ENCODE data around the gene RRN3.
"Not testable (repeated sequence)": the region's sequence is repeated elsewhere in the genome, so short reads cannot be mapped to it uniquely, and the experiment has no call there.

The RRN3 gene

GRCh38 chr16:15093955-15094827 lies at the start of gene RRN3:
TSS of gene RRN3 (minus strand) at chr16:15094272. CDS start at chr16:15094233, 39 bp downstream.
- DNase-seq = peak; percentile 87 to 97 (median 94)
- intact Hi-C loops (cut with DNase I) = not testable (repeated sequence)

- DNase-seq; intact Hi-C loops (cut with DNase I): not testable (repeated sequence)
Observed at GRCh38 chr16:15143601-15144091, 49.6 kb upstream of the RRN3 start.

- DNase-seq; intact Hi-C loops (cut with DNase I): not testable (repeated sequence)
Observed at GRCh38 chr16:15142891-15143600, 49.0 kb upstream of the RRN3 start.

- intact Hi-C loops (cut with DNase I) = not testable (repeated sequence)
- peak in 5 of 42 donors; percentile 29 to 63 (median 43) for DNase-seq
Observed at GRCh38 chr16:15142107-15142890, 48.2 kb upstream of the RRN3 start.

GRCh38 chr16:15141586-15141985 lies 47.5 kb upstream of the RRN3 start:
- peak in 1 of 42 donors; percentile 5 for DNase-seq
- intact Hi-C loops (cut with DNase I) = no loop called here

- DNase-seq = peak in 20 of 42 donors; percentile 5 to 60 (median 34)
- intact Hi-C loops (cut with DNase I) = not testable (repeated sequence)
Observed at GRCh38 chr16:15140444-15141365, 46.6 kb upstream of the RRN3 start.

- intact Hi-C loops (cut with DNase I); DNase-seq: not testable (repeated sequence)
Observed at GRCh38 chr16:15137514-15137913, 43.4 kb upstream of the RRN3 start.

- DNase-seq; intact Hi-C loops (cut with DNase I): not testable (repeated sequence)
Observed at GRCh38 chr16:15135483-15136360, 41.6 kb upstream of the RRN3 start.

- intact Hi-C loops (cut with DNase I); DNase-seq: not testable (repeated sequence)
Observed at GRCh38 chr16:15134752-15135482, 40.8 kb upstream of the RRN3 start.

- DNase-seq; intact Hi-C loops (cut with DNase I): not testable (repeated sequence)
Observed at GRCh38 chr16:15133554-15133953, 39.5 kb upstream of the RRN3 start.

- DNase-seq; intact Hi-C loops (cut with DNase I): not testable (repeated sequence)
Observed at GRCh38 chr16:15132719-15133428, 38.8 kb upstream of the RRN3 start.

GRCh38 chr16:15130943-15131700 lies 37.0 kb upstream of the RRN3 start:
- DNase-seq; intact Hi-C loops (cut with DNase I): not testable (repeated sequence)

- intact Hi-C loops (cut with DNase I); DNase-seq: not testable (repeated sequence)
Observed at GRCh38 chr16:15130256-15130932, 36.3 kb upstream of the RRN3 start.

Data from head of caudate nucleus (tissue), 42 donors.